Measurements from ENCODE around the gene MSL3B.

The MSL3B gene

DNA sequence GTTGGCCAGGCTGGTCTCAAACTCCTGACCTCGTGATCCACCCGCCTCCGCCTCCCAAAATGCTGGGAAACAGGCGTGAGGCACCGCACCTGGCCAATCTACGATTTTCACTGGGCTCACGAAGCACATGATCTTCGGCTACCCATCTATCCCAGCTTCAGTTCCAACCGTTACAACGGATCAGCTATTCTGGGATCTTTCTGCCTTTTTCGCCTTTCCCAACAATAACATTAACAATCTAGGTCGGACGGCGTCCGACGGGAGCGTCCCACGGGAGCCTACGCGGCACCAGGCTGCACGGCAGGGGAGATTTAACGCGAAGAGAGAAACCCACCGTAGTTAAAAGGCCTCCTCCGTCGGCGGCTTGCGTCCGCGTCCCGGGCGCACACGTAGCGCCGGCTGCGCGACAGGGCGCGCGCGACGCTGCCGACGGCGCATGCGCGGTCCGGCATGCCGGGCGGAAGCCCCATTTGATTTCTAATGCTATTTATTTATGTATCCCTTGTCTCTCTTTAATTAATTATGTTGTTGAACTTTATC is at the start of gene MSL3B:
Gene MSL3B, minus strand, starts transcription at position 394 of the 540 bp plus-strand sequence.
- Histone ChIP-seq H3K4me1 (replicated peaks; ENCODE audit: insufficient read depth) (peaks cover 24% of the 10 kb centered on the region), H3K79me2 (ENCODE audit: low read depth) (peaks cover 32% of the 10 kb centered on the region), H3K9me2 (ENCODE audit: insufficient read depth) (no peaks in the 10 kb centered on the region), H3K4me2 (peak within 1 kb of the TSS; percentile 75), H2AFZ (peak within 1 kb of the TSS; percentile 95), H3K4me3 (peak within 1 kb of the TSS; percentile 64), H3K36me3 (ENCODE audit: low read depth) (peaks cover 32% of the 10 kb centered on the region), H4K20me1 (ENCODE audit: insufficient read depth) (no peaks in the 10 kb centered on the region), H3K27ac (peak within 1 kb of the TSS; percentile 58), H3F3A (ENCODE audit: insufficient read depth, low read depth) (no peaks in the 10 kb centered on the region), H3K27me3 (ENCODE audit: insufficient read depth, low read depth) (peaks cover 5% of the 10 kb centered on the region; the same call in 1 of the 2 replicates), H3K9me3 (ENCODE audit: insufficient read depth, low read depth) (no peaks in the 10 kb centered on the region)
- ChIA-PET CTCF (interaction anchor here (0.6 to 0.7 kb wide), 3 partner anchors 606 to 1835 kb away, joined by 4 to 10 read pairs (median 7); no protein-coding TSS in a partner anchor), POLR2A (ENCODE audit: unreplicated experiment) (no interaction called here)
- intact Hi-C loops (cut with micrococcal nuclease; ENCODE audit: unreplicated experiment) = loop anchor here (10.0 kb wide), 1 partner anchor 377 kb away; no protein-coding TSS in a partner anchor
- no TSS peak for BruUV-seq (replicated peaks)
- DNase-seq = peak; percentile 46 to 75
- TF ChIP-seq, protein P1, sequence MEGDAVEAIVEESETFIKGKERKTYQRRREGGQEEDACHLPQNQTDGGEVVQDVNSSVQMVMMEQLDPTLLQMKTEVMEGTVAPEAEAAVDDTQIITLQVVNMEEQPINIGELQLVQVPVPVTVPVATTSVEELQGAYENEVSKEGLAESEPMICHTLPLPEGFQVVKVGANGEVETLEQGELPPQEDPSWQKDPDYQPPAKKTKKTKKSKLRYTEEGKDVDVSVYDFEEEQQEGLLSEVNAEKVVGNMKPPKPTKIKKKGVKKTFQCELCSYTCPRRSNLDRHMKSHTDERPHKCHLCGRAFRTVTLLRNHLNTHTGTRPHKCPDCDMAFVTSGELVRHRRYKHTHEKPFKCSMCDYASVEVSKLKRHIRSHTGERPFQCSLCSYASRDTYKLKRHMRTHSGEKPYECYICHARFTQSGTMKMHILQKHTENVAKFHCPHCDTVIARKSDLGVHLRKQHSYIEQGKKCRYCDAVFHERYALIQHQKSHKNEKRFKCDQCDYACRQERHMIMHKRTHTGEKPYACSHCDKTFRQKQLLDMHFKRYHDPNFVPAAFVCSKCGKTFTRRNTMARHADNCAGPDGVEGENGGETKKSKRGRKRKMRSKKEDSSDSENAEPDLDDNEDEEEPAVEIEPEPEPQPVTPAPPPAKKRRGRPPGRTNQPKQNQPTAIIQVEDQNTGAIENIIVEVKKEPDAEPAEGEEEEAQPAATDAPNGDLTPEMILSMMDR (conservative IDR thresholded peaks at IDR 0.05) = no peak
- no peak for TF ChIP-seq EZH2 (IDR thresholded peaks at IDR 0.05; ENCODE audit: low read depth)

DNA sequence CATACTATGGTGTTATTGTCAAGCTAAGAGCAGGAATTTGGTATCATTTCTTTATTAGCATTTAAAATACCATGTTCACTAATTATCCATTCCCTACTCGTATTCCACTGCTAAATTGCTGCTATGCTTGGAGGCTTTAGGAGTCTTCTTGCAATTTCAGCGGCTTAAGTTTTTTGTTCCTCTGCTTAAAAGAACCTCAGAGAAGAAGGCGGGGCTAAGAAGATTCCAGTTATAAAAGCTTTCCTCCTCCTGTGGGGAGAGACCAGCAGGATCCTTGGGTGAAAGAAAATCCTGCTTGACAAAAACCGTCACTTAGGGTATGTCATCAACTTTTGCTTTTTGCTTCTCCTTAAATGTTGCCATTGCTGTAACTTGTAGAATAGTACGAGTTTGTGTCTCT is 48.9 kb upstream of the MSL3B start, which contains the start of gene TRPM8:
Gene TRPM8, plus strand, starts transcription at position 258 of the 400 bp plus-strand sequence. CDS start 9,165 bp downstream, outside the sequence.
- no TSS peak for BruUV-seq (replicated peaks)
- intact Hi-C loops (cut with micrococcal nuclease; ENCODE audit: unreplicated experiment) = no loop called here
- no peaks in the 10 kb centered on the region for H3F3A ChIP-seq (ENCODE audit: insufficient read depth, low read depth)
- H3K4me1 ChIP-seq (replicated peaks; ENCODE audit: insufficient read depth) = no peaks in the 10 kb centered on the region
- peaks cover 12% of the 10 kb centered on the region for H3K27me3 ChIP-seq (ENCODE audit: insufficient read depth, low read depth)
- no peak for DNase-seq
- no peaks in the 10 kb centered on the region for H4K20me1 ChIP-seq (ENCODE audit: insufficient read depth)
- no peaks in the 10 kb centered on the region for H3K9me3 ChIP-seq (ENCODE audit: insufficient read depth, low read depth)
- H3K9me2 ChIP-seq (ENCODE audit: insufficient read depth) = no peaks in the 10 kb centered on the region
- no peaks in the 10 kb centered on the region for H3K36me3 ChIP-seq (ENCODE audit: low read depth)
- H3K4me3 ChIP-seq = no peak within 1 kb of the TSS
- no peaks in the 10 kb centered on the region for H3K79me2 ChIP-seq (ENCODE audit: low read depth)
- H3K4me2 ChIP-seq = no peak within 1 kb of the TSS
- CTCF ChIA-PET = interaction anchor here (0.6 kb wide), 2 partner anchors 8 to 47 kb away, joined by 3 read pairs; no protein-coding TSS in a partner anchor
- no peak within 1 kb of the TSS for H3K27ac ChIP-seq
- H2AFZ ChIP-seq = no peak within 1 kb of the TSS
- POLR2A ChIA-PET (ENCODE audit: unreplicated experiment) = interaction anchor here (0.6 kb wide), 1 partner anchor 9 kb away, joined by 5 read pairs; no protein-coding TSS in a partner anchor
- TF ChIP-seq EZH2 (IDR thresholded peaks at IDR 0.05; ENCODE audit: low read depth) = no peak
- TF ChIP-seq, protein P1 (conservative IDR thresholded peaks at IDR 0.05) = no peak

DNA sequence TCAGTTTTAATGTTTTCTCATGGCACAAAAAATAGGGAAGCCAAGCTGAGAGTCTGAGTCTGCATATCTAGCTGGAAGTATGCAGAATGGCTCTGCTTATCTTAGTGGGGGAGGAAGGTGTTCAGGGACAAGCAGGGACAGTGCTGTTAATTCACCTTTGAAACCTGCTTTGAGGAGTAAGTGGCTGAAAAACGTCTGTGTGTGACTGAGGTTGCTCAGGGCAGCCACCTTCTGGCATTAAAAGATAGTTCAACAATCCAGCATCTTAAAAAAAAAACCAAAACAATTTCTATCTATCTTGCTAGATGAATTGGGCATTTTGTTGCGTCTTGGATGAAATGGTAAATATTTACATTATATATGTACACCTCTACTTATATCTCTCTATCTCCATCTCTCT is 46.9 kb upstream of the MSL3B start:
- intact Hi-C loops (cut with micrococcal nuclease; ENCODE audit: unreplicated experiment) = no loop called here
- CTCF ChIA-PET = interaction anchor here (0.7 kb wide), 1 partner anchor 57 kb away, joined by 3 read pairs; no protein-coding TSS in a partner anchor
- BruUV-seq (replicated peaks) = no TSS peak

More for the DNA sequence above, 46.9 kb upstream of the MSL3B start:
- POLR2A ChIA-PET (ENCODE audit: unreplicated experiment) = no interaction called here
- no peak overlapping the region for H3K4me2 ChIP-seq
- DNase-seq = peak in 1 of 2 experiments; percentile 18
- H3F3A ChIP-seq (ENCODE audit: insufficient read depth, low read depth) = no peaks in the 10 kb centered on the region
- H3K9me2 ChIP-seq (ENCODE audit: insufficient read depth) = no peaks in the 10 kb centered on the region
- TF ChIP-seq, protein P1 (conservative IDR thresholded peaks at IDR 0.05) = peak; percentile 50
- TF ChIP-seq EZH2 (IDR thresholded peaks at IDR 0.05; ENCODE audit: low read depth) = no peak
- H3K4me1 ChIP-seq (replicated peaks; ENCODE audit: insufficient read depth) = no peaks in the 10 kb centered on the region
- H3K79me2 ChIP-seq (ENCODE audit: low read depth) = no peaks in the 10 kb centered on the region
- H4K20me1 ChIP-seq (ENCODE audit: insufficient read depth) = no peaks in the 10 kb centered on the region
- H3K36me3 ChIP-seq (ENCODE audit: low read depth) = no peaks in the 10 kb centered on the region
- peaks cover 32% of the 10 kb centered on the region for H3K27me3 ChIP-seq (ENCODE audit: insufficient read depth, low read depth)
- H3K4me3 ChIP-seq = no peak overlapping the region
- no peaks in the 10 kb centered on the region for H3K9me3 ChIP-seq (ENCODE audit: insufficient read depth, low read depth)
- no peak overlapping the region for H2AFZ ChIP-seq
- H3K27ac ChIP-seq = no peak overlapping the region

Measured in PC-9 (cell line).